Measurements from ENCODE around the gene ZNF500.
A peak's percentile ranks its signal among the peaks of the same experiment; 100 is the strongest.
"Not testable (repeated sequence)": the region's sequence is repeated elsewhere in the genome, so short reads cannot be mapped to it uniquely, and the experiment has no call there.

The ZNF500 gene

GRCh38 chr16:4747906-4748681, 18.9 kb downstream of the ZNF500 start:
- H3K4me1 Mint-ChIP-seq (ENCODE audit: low read depth) = peaks cover 22% of the 10 kb centered on the region
- H3K4me3 Mint-ChIP-seq = no peak overlapping the region
- H3K27me3 Mint-ChIP-seq = no peaks in the 10 kb centered on the region
- peaks cover 3% of the 10 kb centered on the region for H3K36me3 Mint-ChIP-seq (ENCODE audit: low read depth)
- H3K27ac Mint-ChIP-seq = peak overlapping the region; percentile 53
- H3K9me3 Mint-ChIP-seq = no peaks in the 10 kb centered on the region

DNA sequence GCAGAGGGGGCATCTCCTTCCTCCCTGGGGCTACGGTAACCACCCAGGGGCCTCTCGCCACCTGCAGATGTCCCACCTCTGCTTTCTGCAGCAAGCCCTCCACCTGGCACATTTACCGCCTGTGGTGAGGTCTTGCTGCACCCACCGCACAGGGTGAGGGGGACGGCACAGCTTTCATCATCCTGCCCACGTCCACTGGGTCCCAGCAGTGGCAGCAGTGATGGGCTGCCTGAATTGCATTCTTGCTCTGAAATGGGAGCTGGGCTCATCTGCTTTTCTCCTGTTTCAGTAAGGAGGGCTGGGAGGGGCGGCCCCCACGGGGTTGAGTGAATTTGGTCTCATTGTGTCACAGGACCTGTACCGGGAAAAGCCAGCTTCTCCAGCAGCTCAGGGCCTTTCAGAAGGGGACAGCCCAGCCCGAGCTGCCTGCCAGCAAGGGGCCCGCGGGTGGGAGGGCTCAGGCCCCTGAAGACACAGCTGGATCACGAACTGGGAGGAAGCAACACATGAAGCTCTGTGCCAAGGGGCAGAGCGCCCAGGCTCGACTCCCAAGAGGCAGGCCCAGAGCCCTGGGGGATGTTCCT, 19.9 kb downstream of the ZNF500 start:
- Mint-ChIP-seq H3K27me3 (no peaks in the 10 kb centered on the region), H3K4me3 (no peak overlapping the region), H3K4me1 (ENCODE audit: low read depth) (peaks cover 26% of the 10 kb centered on the region), H3K9me3 (no peaks in the 10 kb centered on the region), H3K27ac (no peak overlapping the region), H3K36me3 (ENCODE audit: low read depth) (no peaks in the 10 kb centered on the region)

DNA sequence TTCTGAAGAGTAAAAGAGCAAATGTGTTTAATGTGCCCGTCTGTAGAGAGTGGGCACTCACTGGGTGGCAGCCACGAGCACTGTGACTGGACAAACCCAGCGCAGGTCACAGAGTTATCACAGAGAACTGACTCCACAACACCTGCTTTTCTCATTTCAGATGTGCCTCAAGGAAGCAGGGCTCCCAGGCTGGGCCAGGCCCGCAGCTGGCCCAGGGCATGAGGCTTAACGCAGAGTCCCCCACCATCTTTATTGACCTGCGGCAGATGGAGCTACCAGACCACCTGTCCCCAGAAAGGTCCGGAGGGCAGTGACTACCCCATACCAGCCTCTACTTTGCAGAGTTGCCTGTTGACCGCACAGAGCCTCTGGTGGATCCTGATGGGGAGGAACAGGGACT, 20.7 kb downstream of the ZNF500 start:
- Mint-ChIP-seq H3K36me3 (ENCODE audit: low read depth) (no peaks in the 10 kb centered on the region), H3K9me3 (no peaks in the 10 kb centered on the region), H3K4me3 (no peak overlapping the region), H3K27me3 (no peaks in the 10 kb centered on the region), H3K27ac (peak overlapping the region; percentile 31), H3K4me1 (ENCODE audit: low read depth) (peaks cover 26% of the 10 kb centered on the region)

- Mint-ChIP-seq H3K9me3 (no peaks in the 10 kb centered on the region), H3K4me3 (no peak overlapping the region), H3K36me3 (ENCODE audit: low read depth) (no peaks in the 10 kb centered on the region)
These were observed 21.7 kb downstream of the ZNF500 start for GRCh38 chr16:4745274-4745569.

DNA sequence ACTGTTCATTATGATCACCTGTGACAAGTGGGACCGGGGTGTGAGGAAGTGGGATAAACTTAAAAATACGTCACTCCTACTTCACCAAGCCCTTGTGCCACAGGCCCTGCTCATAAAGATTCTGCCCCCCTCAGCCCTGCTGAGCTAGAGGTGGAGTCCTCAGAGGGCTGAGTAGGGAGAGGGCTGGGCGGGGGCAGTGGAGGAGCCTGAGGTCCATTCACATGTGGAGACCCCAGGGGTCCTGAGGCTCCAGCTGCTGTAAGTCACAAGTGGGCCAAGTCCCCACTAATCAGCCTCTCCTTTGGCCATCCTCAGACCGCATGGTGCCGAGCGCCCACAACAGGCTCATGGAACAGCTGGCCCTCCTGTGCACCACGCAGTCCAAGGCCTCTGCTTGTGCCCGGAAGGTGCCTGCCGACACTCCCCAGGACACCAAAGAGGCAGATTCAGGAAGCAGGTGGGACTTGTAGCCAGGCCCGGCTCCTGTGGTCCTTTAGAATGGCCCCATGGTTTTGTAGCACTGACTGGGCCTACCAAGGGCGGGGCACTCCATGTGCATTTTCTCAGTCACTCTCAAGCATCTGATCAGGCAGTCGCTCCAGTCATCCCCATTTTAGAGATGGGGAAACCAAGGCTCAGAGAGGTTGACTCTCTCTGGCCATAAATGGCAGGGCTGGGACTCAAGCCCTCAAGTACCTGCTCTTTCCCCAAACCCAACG, 22.2 kb downstream of the ZNF500 start:
- H3K4me3 Mint-ChIP-seq = no peak overlapping the region
- H3K36me3 Mint-ChIP-seq (ENCODE audit: low read depth) = no peaks in the 10 kb centered on the region
- H3K27me3 Mint-ChIP-seq = no peaks in the 10 kb centered on the region
- H3K4me1 Mint-ChIP-seq (ENCODE audit: low read depth) = peaks cover 26% of the 10 kb centered on the region
- H3K27ac Mint-ChIP-seq = no peak overlapping the region
- no peaks in the 10 kb centered on the region for H3K9me3 Mint-ChIP-seq

More at GRCh38 chr16:4745274-4745569, 21.7 kb downstream of the ZNF500 start:
- H3K4me1 Mint-ChIP-seq (ENCODE audit: low read depth) = peaks cover 26% of the 10 kb centered on the region
- H3K27ac Mint-ChIP-seq = no peak overlapping the region
- no peaks in the 10 kb centered on the region for H3K27me3 Mint-ChIP-seq

- H3K4me1 Mint-ChIP-seq (ENCODE audit: low read depth) = peaks cover 22% of the 10 kb centered on the region
- H3K27me3 Mint-ChIP-seq = no peaks in the 10 kb centered on the region
- H3K27ac Mint-ChIP-seq = no peak overlapping the region
- H3K4me3 Mint-ChIP-seq = peak overlapping the region; percentile 32
- H3K9me3 Mint-ChIP-seq = no peaks in the 10 kb centered on the region
- no peaks in the 10 kb centered on the region for H3K36me3 Mint-ChIP-seq (ENCODE audit: low read depth)
These were observed 23.6 kb downstream of the ZNF500 start for GRCh38 chr16:4743226-4743878.

GRCh38 chr16:4738370-4738769, 28.6 kb downstream of the ZNF500 start:
- not testable (repeated sequence) for H3K36me3 Mint-ChIP-seq (ENCODE audit: low read depth); H3K27ac Mint-ChIP-seq; H3K27me3 Mint-ChIP-seq; H3K4me3 Mint-ChIP-seq; H3K9me3 Mint-ChIP-seq
- H3K4me1 Mint-ChIP-seq (ENCODE audit: low read depth) = peaks cover 18% of the 10 kb centered on the region

GRCh38 chr16:4737545-4737944, 29.4 kb downstream of the ZNF500 start:
- Mint-ChIP-seq H3K4me3 (no peak overlapping the region), H3K36me3 (ENCODE audit: low read depth) (no peaks in the 10 kb centered on the region), H3K27me3 (no peaks in the 10 kb centered on the region), H3K27ac (no peak overlapping the region), H3K4me1 (ENCODE audit: low read depth) (peaks cover 19% of the 10 kb centered on the region), H3K9me3 (no peaks in the 10 kb centered on the region)

DNA sequence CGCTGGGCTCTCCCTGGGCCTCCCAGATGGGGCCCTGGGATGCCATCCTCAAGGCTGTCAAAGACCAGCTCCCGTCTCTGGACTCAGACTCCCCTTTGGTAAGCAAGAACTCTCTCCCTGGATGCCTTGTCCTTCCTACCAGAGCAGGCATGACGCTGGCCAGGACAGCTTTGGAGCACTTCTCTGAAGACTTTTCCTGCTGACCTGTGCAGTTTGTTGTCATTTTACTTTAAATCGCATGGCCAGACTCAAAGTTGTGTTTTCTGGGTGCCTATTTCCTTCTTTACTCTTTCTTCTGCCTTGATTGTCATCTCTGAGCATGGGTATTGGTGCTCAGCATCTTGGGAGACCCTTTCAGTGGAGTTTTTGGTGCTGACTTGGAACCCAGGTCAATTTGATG, 30.4 kb downstream of the ZNF500 start:
- peaks cover 18% of the 10 kb centered on the region for H3K4me1 Mint-ChIP-seq (ENCODE audit: low read depth)
- peak overlapping the region; percentile 50 for H3K27ac Mint-ChIP-seq
- no peaks in the 10 kb centered on the region for H3K36me3 Mint-ChIP-seq (ENCODE audit: low read depth)
- no peak overlapping the region for H3K4me3 Mint-ChIP-seq
- no peaks in the 10 kb centered on the region for H3K27me3 Mint-ChIP-seq
- H3K9me3 Mint-ChIP-seq = no peaks in the 10 kb centered on the region

DNA sequence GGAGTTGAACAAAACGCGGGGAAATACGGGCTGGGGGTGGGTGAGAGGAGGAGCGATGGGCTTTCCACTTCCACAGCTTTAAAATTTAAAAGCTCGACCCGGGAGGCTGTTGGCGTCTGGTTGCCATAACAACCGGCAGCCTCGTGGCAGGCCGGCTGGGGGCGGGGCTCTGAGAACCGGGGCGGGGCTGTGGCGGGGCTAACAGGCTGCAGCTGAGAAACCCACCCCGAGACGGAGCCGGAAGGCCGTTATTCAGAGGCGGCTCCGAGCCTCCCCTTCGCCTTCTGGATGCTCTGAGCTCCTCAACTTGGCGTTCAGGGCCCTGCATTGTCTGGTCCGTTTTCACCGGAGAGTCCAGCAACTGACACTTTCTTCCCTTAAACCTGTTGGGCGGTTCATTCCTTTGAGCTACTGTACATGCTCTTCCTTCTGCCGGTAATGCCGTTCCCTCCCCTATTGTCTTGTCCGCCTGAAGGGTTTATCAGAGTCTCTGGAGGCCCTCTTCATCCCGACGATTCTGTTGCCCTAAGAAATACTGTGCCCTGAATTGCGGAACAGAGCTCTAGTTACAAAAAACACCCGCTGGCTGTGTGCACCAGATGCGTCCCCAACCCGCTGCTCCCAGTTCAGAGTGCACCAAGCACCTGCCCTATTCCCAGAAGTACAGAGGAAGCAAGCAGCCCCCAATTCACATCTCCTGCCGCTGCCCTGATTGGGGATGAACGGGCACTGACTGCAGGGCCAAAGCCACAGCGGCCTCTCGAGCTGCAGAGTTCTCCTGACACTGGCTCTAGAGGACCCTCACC, 32.0 kb downstream of the ZNF500 start:
- H3K4me1 Mint-ChIP-seq (ENCODE audit: low read depth) = peaks cover 18% of the 10 kb centered on the region
- peak overlapping the region; percentile 88 for H3K27ac Mint-ChIP-seq
- peaks cover 5% of the 10 kb centered on the region for H3K36me3 Mint-ChIP-seq (ENCODE audit: low read depth)
- H3K4me3 Mint-ChIP-seq = peak overlapping the region; percentile 89
- no peaks in the 10 kb centered on the region for H3K9me3 Mint-ChIP-seq
- H3K27me3 Mint-ChIP-seq = no peaks in the 10 kb centered on the region

GRCh38 chr16:4734063-4734729, 32.8 kb downstream of the ZNF500 start, which contains the start of the genes ANKS3 and DNAAF8:
TSS of gene ANKS3 (minus strand) at chr16:4734271. CDS start at chr16:4730149, 4,122 bp downstream.
TSS of gene DNAAF8 (plus strand) at chr16:4734537. CDS start at chr16:4736515, 1,978 bp downstream.
- Mint-ChIP-seq H3K4me1 (ENCODE audit: low read depth) (peaks cover 18% of the 10 kb centered on the region), H3K36me3 (ENCODE audit: low read depth) (peaks cover 5% of the 10 kb centered on the region)

DNA sequence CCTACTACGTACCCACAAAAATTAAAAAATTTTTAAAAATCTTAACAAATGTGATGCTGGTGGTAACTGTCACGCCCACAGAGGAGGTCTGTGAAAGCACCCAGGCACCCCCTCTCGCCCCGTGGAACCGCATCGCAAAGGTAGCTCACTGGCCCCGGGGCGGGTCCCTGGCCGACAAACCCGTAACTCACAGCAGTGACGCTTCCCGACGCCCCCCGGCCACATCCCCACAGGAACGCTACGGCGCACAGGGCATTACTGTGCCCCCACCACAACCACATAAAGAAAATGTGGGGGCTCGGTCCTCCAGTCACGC, 33.3 kb downstream of the ZNF500 start:
- Mint-ChIP-seq H3K36me3 (ENCODE audit: low read depth) (peaks cover 10% of the 10 kb centered on the region), H3K4me3 (peak overlapping the region; percentile 89), H3K9me3 (no peaks in the 10 kb centered on the region), H3K4me1 (ENCODE audit: low read depth) (peaks cover 18% of the 10 kb centered on the region), H3K27ac (peak overlapping the region; percentile 55), H3K27me3 (no peaks in the 10 kb centered on the region)

More at GRCh38 chr16:4734063-4734729, 32.8 kb downstream of the ZNF500 start, which contains the start of the genes ANKS3 and DNAAF8:
- peak within 1 kb of the TSS; percentile 89 for H3K4me3 Mint-ChIP-seq
- H3K9me3 Mint-ChIP-seq = no peaks in the 10 kb centered on the region
- peak within 1 kb of the TSS; percentile 88 for H3K27ac Mint-ChIP-seq
- H3K27me3 Mint-ChIP-seq = no peaks in the 10 kb centered on the region

- Mint-ChIP-seq H3K4me1 (ENCODE audit: low read depth) (peaks cover 18% of the 10 kb centered on the region), H3K27ac (peak overlapping the region; percentile 55), H3K9me3 (no peaks in the 10 kb centered on the region), H3K27me3 (no peaks in the 10 kb centered on the region), H3K4me3 (peak overlapping the region; percentile 89), H3K36me3 (ENCODE audit: low read depth) (peaks cover 13% of the 10 kb centered on the region)
These were observed 33.7 kb downstream of the ZNF500 start for GRCh38 chr16:4733211-4733742.

DNA sequence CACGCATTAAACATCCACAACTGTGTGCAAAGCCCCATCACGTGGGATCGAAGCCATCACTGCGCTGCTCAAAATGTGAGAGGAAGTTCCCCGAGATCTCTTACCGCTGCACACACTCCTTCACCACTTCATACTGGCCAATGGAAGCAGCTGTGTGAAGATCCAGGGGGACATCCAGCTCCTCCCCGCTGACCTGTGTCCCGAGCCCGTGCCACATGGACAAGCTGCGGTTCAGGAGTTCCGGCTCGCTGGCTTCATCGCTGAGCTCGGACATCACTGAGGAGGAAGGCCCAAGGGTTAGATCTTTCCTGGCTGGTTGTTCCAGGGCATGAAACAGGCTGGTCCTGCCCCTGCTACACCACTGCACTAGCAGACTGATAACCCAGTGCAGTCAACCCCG, 37.1 kb downstream of the ZNF500 start:
- Mint-ChIP-seq H3K36me3 (ENCODE audit: low read depth) (peaks cover 23% of the 10 kb centered on the region), H3K9me3 (no peaks in the 10 kb centered on the region), H3K4me3 (no peak overlapping the region), H3K27me3 (no peaks in the 10 kb centered on the region), H3K4me1 (ENCODE audit: low read depth) (peaks cover 12% of the 10 kb centered on the region), H3K27ac (no peak overlapping the region)
